H9 (cell line): ENCODE data around the gene LRMDA. TPM values are rescaled to one million over a fixed set of nuclear protein-coding genes. Genes with fewer than 3 reads are reported as not detected.

Experiments
- DNase-seq: peaks from one replicate; pipeline ENCODE4 v3.0.0-alpha.2; 2017
- H2AFZ ChIP-seq: one replicate; pipeline ENCODE4 v1.6.1; 2013; ENCODE audit warnings: mild to moderate bottlenecking, low read length, control low read depth, moderate library complexity
- H2AK5ac ChIP-seq: 2 replicates; pipeline ENCODE4 v1.6.1; 2013; ENCODE audit warnings: low read length, control low read depth, mixed read lengths; ENCODE audit not compliant: insufficient read length
- H2BK120ac ChIP-seq: one replicate; pipeline ENCODE4 v1.6.1; 2013; ENCODE audit warnings: low read depth, mild to moderate bottlenecking, low read length, control low read depth, inconsistent platforms; ENCODE audit not compliant: poor library complexity, severe bottlenecking
- H2BK12ac ChIP-seq: 2 replicates; pipeline ENCODE4 v1.6.1; 2013; ENCODE audit warnings: low read length, control low read depth, mixed read lengths, low read depth; ENCODE audit not compliant: insufficient read length
- H2BK15ac ChIP-seq: 2 replicates; pipeline ENCODE4 v1.6.1; 2013; ENCODE audit warnings: low read depth, low read length, control low read depth
- H2BK20ac ChIP-seq: one replicate; pipeline ENCODE4 v1.6.1; 2013; ENCODE audit warnings: low read depth, mild to moderate bottlenecking, low read length, control low read depth, inconsistent platforms; ENCODE audit not compliant: poor library complexity, severe bottlenecking
- H2BK5ac ChIP-seq: 2 replicates; pipeline ENCODE4 v1.6.1; 2013; ENCODE audit warnings: low read length, control low read depth, mixed read lengths; ENCODE audit not compliant: insufficient read length
- H3K14ac ChIP-seq: 2 replicates; pipeline ENCODE4 v1.6.1; 2013; ENCODE audit warnings: low read length, control low read depth; ENCODE audit not compliant: insufficient read depth
- H3K18ac ChIP-seq: 2 replicates; pipeline ENCODE4 v1.6.1; 2013; ENCODE audit warnings: low read depth, mild to moderate bottlenecking, mixed read lengths, low read length, control low read depth; ENCODE audit not compliant: insufficient read length
- H3K23ac ChIP-seq: 2 replicates; pipeline ENCODE4 v1.6.1; 2013; ENCODE audit warnings: low read length, control low read depth, mixed read lengths, low read depth; ENCODE audit not compliant: insufficient read length
- H3K23me2 ChIP-seq: 2 replicates; pipeline ENCODE4 v1.6.1; 2013; ENCODE audit warnings: low read depth, mild to moderate bottlenecking, mixed read lengths, low read length, control low read depth; ENCODE audit not compliant: insufficient read length, poor library complexity, severe bottlenecking
- H3K27ac ChIP-seq: 2 replicates; pipeline ENCODE4 v1.5.1; 2013; ENCODE audit warnings: low read length, control low read depth, mixed read lengths, low read depth; ENCODE audit not compliant: insufficient read length
- H3K27me3 ChIP-seq: 2 replicates; pipeline ENCODE4 v1.6.1; 2013; ENCODE audit warnings: low read length, control low read depth, inconsistent platforms; ENCODE audit not compliant: insufficient read depth
- H3K4ac ChIP-seq: 2 replicates; pipeline ENCODE4 v1.6.1; 2013; ENCODE audit warnings: low read depth, mild to moderate bottlenecking, control low read depth, inconsistent platforms, low read length, moderate library complexity
- H3K4me1 ChIP-seq: 2 replicates; pipeline ENCODE4 v1.6.1; 2013; ENCODE audit warnings: low read length, control low read depth, inconsistent platforms; ENCODE audit not compliant: insufficient read depth
- H3K4me2 ChIP-seq: 2 replicates; pipeline ENCODE4 v1.6.1; 2013; ENCODE audit warnings: low read length, control low read depth, mixed read lengths; ENCODE audit not compliant: insufficient read length, insufficient read depth
- H3K56ac ChIP-seq: 2 replicates; pipeline ENCODE4 v1.6.1; 2013; ENCODE audit warnings: low read depth, mild to moderate bottlenecking, mixed read lengths, low read length, control low read depth; ENCODE audit not compliant: insufficient read length
- H3K79me1 ChIP-seq: 2 replicates; pipeline ENCODE4 v1.6.1; 2013; ENCODE audit warnings: low read depth, mild to moderate bottlenecking, moderate library complexity, low read length, control low read depth, inconsistent platforms; ENCODE audit not compliant: insufficient read depth, poor library complexity, severe bottlenecking
- H3K79me2 ChIP-seq: 2 replicates; pipeline ENCODE4 v1.6.1; 2013; ENCODE audit warnings: low read length, control low read depth, inconsistent platforms; ENCODE audit not compliant: insufficient read depth
- H3K9ac ChIP-seq: 2 replicates; pipeline ENCODE4 v1.6.1; 2013; ENCODE audit warnings: low read length, control low read depth, mixed read lengths; ENCODE audit not compliant: insufficient read length; ENCODE audit errors: extremely low read depth
- H3K9me3 ChIP-seq: one replicate; pipeline ENCODE4 v1.6.1; 2013; ENCODE audit warnings: low read depth, low read length, inconsistent platforms; ENCODE audit not compliant: control insufficient read depth
- H3T11ph ChIP-seq: one replicate; pipeline ENCODE4 v1.6.1; 2013; ENCODE audit warnings: mild to moderate bottlenecking, low read length, control low read depth, inconsistent platforms
- H4K20me1 ChIP-seq: one replicate; pipeline ENCODE4 v1.6.1; 2013; ENCODE audit not compliant: control insufficient read depth, insufficient read length, insufficient read depth
- H4K5ac ChIP-seq: 2 replicates; pipeline ENCODE4 v1.6.1; 2013; ENCODE audit warnings: low read depth, mild to moderate bottlenecking, mixed read lengths, low read length, control low read depth; ENCODE audit not compliant: insufficient read length
- H4K8ac ChIP-seq: replicated peaks from 2 replicates; pipeline ENCODE4 v1.6.1; 2013; ENCODE audit warnings: low read length, control low read depth, mixed read lengths, low read depth; ENCODE audit not compliant: insufficient read length
- H4K91ac ChIP-seq: 2 replicates; pipeline ENCODE4 v1.6.1; 2013; ENCODE audit warnings: low read depth, mild to moderate bottlenecking, moderate library complexity, mixed read lengths, low read length, control low read depth; ENCODE audit not compliant: insufficient read length
- H3K27ac Mint-ChIP-seq, 3 experiments: 2 replicates in 2 of 3; 3 replicates in 1 of 3; pipeline ENCODE4 v1.8.0; 2020 to 2021; ENCODE audit warnings: mixed read lengths in 3 of 3, mild to moderate bottlenecking in 1 of 3, moderate library complexity in 1 of 3
- H3K27me3 Mint-ChIP-seq: 2 replicates; pipeline ENCODE4 v1.8.0; 2021; ENCODE audit warnings: low read depth, mild to moderate bottlenecking, moderate library complexity, mixed read lengths
- H3K36me3 Mint-ChIP-seq, 3 experiments: 2 replicates in 2 of 3; 3 replicates in 1 of 3; pipeline ENCODE4 v1.8.0; 2020 to 2021; ENCODE audit warnings: low read depth in 3 of 3, mixed read lengths in 3 of 3; ENCODE audit not compliant: insufficient read depth in 1 of 3
- H3K4me1 Mint-ChIP-seq, 2 experiments: 2 replicates each; pipeline ENCODE4 v1.8.0; 2020; ENCODE audit warnings: mixed read lengths in 2 of 2
- H3K4me3 Mint-ChIP-seq, 2 experiments: 2 replicates in 1 of 2; 3 replicates in 1 of 2; pipeline ENCODE4 v1.8.0; 2020 to 2021; ENCODE audit warnings: mild to moderate bottlenecking in 2 of 2, mixed read lengths in 2 of 2, moderate library complexity in 1 of 2
- H3K9me3 Mint-ChIP-seq, 2 experiments: 2 replicates in 1 of 2; 3 replicates in 1 of 2; pipeline ENCODE4 v1.8.0; 2020; ENCODE audit warnings: mild to moderate bottlenecking in 2 of 2, mixed read lengths in 2 of 2, moderate library complexity in 1 of 2
- CTCF ChIP-seq: fragments of 200-600 bp; sonication (generic); conservative IDR thresholded peaks from 3 replicates; pipeline ENCODE4 v1.8.0; 2021; ENCODE audit warnings: antibody characterized with exemption, mild to moderate bottlenecking
- WGBS: extraction: QIAGEN DNeasy Blood & Tissue Kit; methylation state at CpG from one replicate; pipeline ENCODE4 v1.1.7; 2013; ENCODE audit warnings: missing lambda C conversion rate, low lambda C conversion rate, mixed read lengths; ENCODE audit not compliant: insufficient read length; ENCODE audit errors: extremely low coverage; 5-methylcytosine and 5-hydroxymethylcytosine counted together
- total RNA-seq: library from RNA; stranded (reverse); gene quantifications from 2 replicates; pipeline ENCODE4 v1.2.1, GENCODE V29; 2021

The LRMDA gene
- total RNA-seq, 1 experiment from 2014 or later = 1.8 TPM

GRCh38 chr10:76210211-76210610 lies 778.8 kb downstream of the LRMDA start:
- H3K36me3 Mint-ChIP-seq = no peaks in the 10 kb centered on the region; a peak in 1 of 7 replicates

More at GRCh38 chr10:76210211-76210610, 778.8 kb downstream of the LRMDA start:
- no peak overlapping the region for H2AK5ac ChIP-seq
- no peak overlapping the region for H3K4me2 ChIP-seq
- H3K9me3 ChIP-seq = no peaks in the 10 kb centered on the region
- H3K27ac ChIP-seq = no peak overlapping the region
- H3K4me1 ChIP-seq = no peaks in the 10 kb centered on the region; the same call in 1 of the 2 replicates
- H2BK5ac ChIP-seq = no peak overlapping the region
- no peaks in the 10 kb centered on the region for H3K27me3 ChIP-seq
- no peak for TF ChIP-seq CTCF
- H3K4me1 Mint-ChIP-seq = peaks cover 7 to 22% of the 10 kb centered on the region in 2 experiments
- peaks cover 0 to 5% of the 10 kb centered on the region in 2 experiments; a peak in 1 of 5 replicates for H3K9me3 Mint-ChIP-seq
- no peak overlapping the region for H2BK12ac ChIP-seq
- no peak overlapping the region for H3K56ac ChIP-seq
- peaks cover 7% of the 10 kb centered on the region for H3K27me3 Mint-ChIP-seq
- H2BK20ac ChIP-seq = no peak overlapping the region
- no peak overlapping the region for H2BK15ac ChIP-seq
- H3K18ac ChIP-seq = no peak overlapping the region
- no CpG with 5 or more reads among the region's 3 CpGs for WGBS
- H4K8ac ChIP-seq = no peak overlapping the region
- H2BK120ac ChIP-seq = no peak overlapping the region
- no peaks in the 10 kb centered on the region for H4K20me1 ChIP-seq
- no peak for DNase-seq
- no peaks in the 10 kb centered on the region for H3K79me2 ChIP-seq
- H4K91ac ChIP-seq = no peak overlapping the region
- H3K14ac ChIP-seq = no peak overlapping the region
- H4K5ac ChIP-seq = no peak overlapping the region
- H3K4ac ChIP-seq = no peak overlapping the region
- H3K4me3 Mint-ChIP-seq = no peak overlapping the region
- no peaks in the 10 kb centered on the region for H3K79me1 ChIP-seq
- H3T11ph ChIP-seq = no peak overlapping the region
- H3K27ac Mint-ChIP-seq = no peak overlapping the region
- H2AFZ ChIP-seq = no peak overlapping the region
- no peaks in the 10 kb centered on the region for H3K23me2 ChIP-seq
- H3K23ac ChIP-seq = no peak overlapping the region
- H3K9ac ChIP-seq = no peak overlapping the region
